SK-N-SH (cell line): ENCODE data around the gene EFCC1. TPM values are rescaled to one million over a fixed set of nuclear protein-coding genes. Genes with fewer than 3 reads are reported as not detected.

Source experiments
- CTCF ChIA-PET: fragments of 300-600, 350-600 bp; formaldehyde crosslinking; extraction: SDS; loops from one replicate; lab custom pipeline; 2021; lab: Yijun Ruan, JAX
- POLR2A ChIA-PET: fragments of 350-600 bp; sonication (Branson Sonifier 250); formaldehyde crosslinking; extraction: SDS; loops from one replicate; lab custom pipeline; 2020; ENCODE audit warnings: antibody characterized with exemption, inconsistent platforms; lab: Yijun Ruan, JAX
- DNase-seq: peaks from one replicate; pipeline ENCODE4 v3.0.0; 2012
- H2AFZ ChIP-seq: fragments of 200-600 bp; sonication (generic); 2 replicates; pipeline ENCODE4 v1.8.1; 2016; ENCODE audit warnings: antibody characterized with exemption, mild to moderate bottlenecking, low read depth
- H3F3A ChIP-seq: fragments of 200-600 bp; sonication (generic); replicated peaks from 2 replicates; pipeline ENCODE3; 2016; ENCODE audit warnings: antibody characterized with exemption, mild to moderate bottlenecking; ENCODE audit not compliant: insufficient read depth
- H3K27ac ChIP-seq, 2 experiments: fragments of 200-500 bp in 1 of 2; fragments of 200-600 bp in 1 of 2; sonication (Bioruptor generic) in 1 of 2; sonication (generic), shearing (Covaris generic) in 1 of 2; 2 replicates each; pipeline versions ENCODE4 v1.5.1 to v1.6.1; 2014 to 2016; ENCODE audit warnings: low read depth in 2 of 2, inconsistent platforms in 1 of 2, low read length in 1 of 2, mild to moderate bottlenecking in 1 of 2, mixed read lengths in 1 of 2
- H3K27me3 ChIP-seq: fragments of 200-600 bp; sonication (generic), shearing (Covaris generic); 2 replicates; pipeline ENCODE4 v1.6.1; 2016; ENCODE audit warnings: mixed run types; ENCODE audit not compliant: insufficient read depth
- H3K36me3 ChIP-seq, 2 experiments: fragments of 200-500 bp in 1 of 2; fragments of 200-600 bp in 1 of 2; sonication (Bioruptor generic) in 1 of 2; sonication (generic) in 1 of 2; replicated peaks in 1 of 2; 2 replicates each; pipeline versions ENCODE3 to v1.5.1; 2014 to 2016; ENCODE audit warnings: low read length in 1 of 2, mild to moderate bottlenecking in 1 of 2; ENCODE audit not compliant: insufficient read depth in 2 of 2, control insufficient read depth in 1 of 2
- H3K4me1 ChIP-seq, 2 experiments: fragments of 200-500 bp in 1 of 2; fragments of 200-600 bp in 1 of 2; sonication (Bioruptor generic) in 1 of 2; sonication (generic), shearing (Covaris generic) in 1 of 2; 2 replicates each; pipeline versions ENCODE4 v1.5.1 to v1.6.1; 2014 to 2016; ENCODE audit warnings: low read depth in 1 of 2, low read length in 1 of 2, mixed run types in 1 of 2; ENCODE audit not compliant: insufficient read depth in 2 of 2, control insufficient read depth in 1 of 2
- H3K4me2 ChIP-seq: fragments of 200-600 bp; sonication (generic), shearing (Covaris generic); 2 replicates; pipeline ENCODE4 v1.6.1; 2017; ENCODE audit warnings: mixed run types
- H3K4me3 ChIP-seq, 2 experiments: fragments of 200-500 bp in 1 of 2; fragments of 200-600 bp in 1 of 2; sonication (Bioruptor generic) in 1 of 2; sonication (generic), shearing (Covaris generic) in 1 of 2; 2 replicates each; pipeline versions ENCODE4 v1.5.1 to v1.8.1; 2014 to 2016; ENCODE audit warnings: low read depth in 2 of 2, inconsistent platforms in 1 of 2, low read length in 1 of 2, mild to moderate bottlenecking in 1 of 2, mixed read lengths in 1 of 2, moderate library complexity in 1 of 2
- H3K79me2 ChIP-seq: fragments of 200-600 bp; sonication (generic); 2 replicates; pipeline ENCODE4 v1.8.1; 2017; ENCODE audit warnings: mild to moderate bottlenecking; ENCODE audit not compliant: insufficient read depth
- H3K9ac ChIP-seq: fragments of 200-600 bp; sonication (generic); 2 replicates; pipeline ENCODE4 v1.6.1; 2017; ENCODE audit warnings: mixed run types
- H3K9me2 ChIP-seq: fragments of 200-600 bp; sonication (generic); 2 replicates; pipeline ENCODE4 v1.6.1; 2017; ENCODE audit warnings: mixed run types
- H3K9me3 ChIP-seq: fragments of 200-600 bp; sonication (generic); 2 replicates; pipeline ENCODE4 v1.6.1; 2017; ENCODE audit warnings: mixed run types, mild to moderate bottlenecking, moderate library complexity
- H4K20me1 ChIP-seq: fragments of 200-600 bp; sonication (generic); 2 replicates; pipeline ENCODE4 v1.6.1; 2017; ENCODE audit warnings: mild to moderate bottlenecking, mixed run types; ENCODE audit not compliant: insufficient read depth
- ELF1 ChIP-seq: IDR thresholded peaks from 2 replicates; pipeline ENCODE4 v1.4.0; 2012
- EP300 ChIP-seq, 2 experiments: IDR thresholded peaks; 2 replicates each; pipeline versions ENCODE4 v1.4.0 to v1.6.1; 2012; ENCODE audit warnings: borderline replicate concordance in 1 of 2, low read depth in 1 of 2, low read length in 1 of 2
- FOSL2 ChIP-seq: IDR thresholded peaks from 2 replicates; pipeline ENCODE4 v1.4.0; 2012; ENCODE audit warnings: low read depth, mild to moderate bottlenecking, moderate library complexity, borderline replicate concordance
- FOXJ3 ChIP-seq: sonication (generic); formaldehyde crosslinking; IDR thresholded peaks from 2 replicates; pipeline ENCODE4 v1.5.1; 2020; ENCODE audit warnings: mild to moderate bottlenecking, missing genetic modification reagents
- GABPA ChIP-seq: IDR thresholded peaks from 2 replicates; pipeline ENCODE4 v1.4.0; 2012; ENCODE audit warnings: low read depth, mild to moderate bottlenecking
- MXI1 ChIP-seq: IDR thresholded peaks from 2 replicates; pipeline ENCODE4 v1.6.1; 2012; ENCODE audit warnings: mild to moderate bottlenecking, low read depth, low read length, improper control_type of control experiment
- NFIC ChIP-seq: IDR thresholded peaks from 2 replicates; pipeline ENCODE4 v1.4.0; 2012; ENCODE audit warnings: borderline replicate concordance
- RAD21 ChIP-seq: IDR thresholded peaks from 2 replicates; pipeline ENCODE4 v1.6.1; 2012; ENCODE audit warnings: mild to moderate bottlenecking, low read length
- RCOR1 ChIP-seq: fragments of 150-350 bp; IDR thresholded peaks from 2 replicates; pipeline ENCODE4 v1.6.1; 2017; ENCODE audit warnings: antibody characterized with exemption, low read length
- RXRA ChIP-seq: IDR thresholded peaks from 2 replicates; pipeline ENCODE4 v1.4.0; 2012; ENCODE audit warnings: low read depth, mild to moderate bottlenecking, borderline replicate concordance
- SMC3 ChIP-seq: IDR thresholded peaks from 2 replicates; pipeline ENCODE4 v1.6.1; 2012; ENCODE audit warnings: low read depth, low read length, improper control_type of control experiment
- TCF12 ChIP-seq: IDR thresholded peaks from 2 replicates; pipeline ENCODE4 v1.4.0; 2012
- whole genome bisulfite sequencing: methylation state at CpG from one replicate; pipeline ENCODE4 v1.1.6; 2017; ENCODE audit warnings: low lambda C conversion rate; 5-methylcytosine and 5-hydroxymethylcytosine counted together
- polyA plus RNA-seq, 3 experiments: library from polyadenylated mRNA; depleted of rRNA; stranded (reverse); fragments of >200 nt; gene quantifications; 2 replicates each; pipeline ENCODE4 v1.2.3, GENCODE V29; 2012
- TF ChIP-seq, protein P1 (sequence below): fragments of 200-600 bp; sonication (generic); IDR thresholded peaks from 2 replicates; pipeline ENCODE4 v1.6.1; 2017; ENCODE audit warnings: antibody characterized with exemption, mild to moderate bottlenecking, moderate library complexity
- TF ChIP-seq, protein P2 (sequence below): IDR thresholded peaks from 2 replicates; pipeline ENCODE4; 2012
- TF ChIP-seq, protein P3 (sequence below): fragments of 150-350 bp; IDR thresholded peaks from 2 replicates; pipeline ENCODE4 v1.6.1; 2017; ENCODE audit warnings: antibody characterized with exemption, low read length, low read depth, borderline replicate concordance
- TF ChIP-seq, protein P4 (sequence below): IDR thresholded peaks from 2 replicates; pipeline ENCODE4 v1.4.0; 2012; ENCODE audit warnings: low read depth, borderline replicate concordance
- TF ChIP-seq, protein P5 (sequence below): fragments of 150-350 bp; IDR thresholded peaks from 2 replicates; pipeline ENCODE4 v1.6.1; 2016; ENCODE audit warnings: mild to moderate bottlenecking, low read depth, low read length

The EFCC1 gene
- polyA plus RNA-seq, 1 of the 3 experiments (the other 2 are of a cell fraction): not detected

DNA sequence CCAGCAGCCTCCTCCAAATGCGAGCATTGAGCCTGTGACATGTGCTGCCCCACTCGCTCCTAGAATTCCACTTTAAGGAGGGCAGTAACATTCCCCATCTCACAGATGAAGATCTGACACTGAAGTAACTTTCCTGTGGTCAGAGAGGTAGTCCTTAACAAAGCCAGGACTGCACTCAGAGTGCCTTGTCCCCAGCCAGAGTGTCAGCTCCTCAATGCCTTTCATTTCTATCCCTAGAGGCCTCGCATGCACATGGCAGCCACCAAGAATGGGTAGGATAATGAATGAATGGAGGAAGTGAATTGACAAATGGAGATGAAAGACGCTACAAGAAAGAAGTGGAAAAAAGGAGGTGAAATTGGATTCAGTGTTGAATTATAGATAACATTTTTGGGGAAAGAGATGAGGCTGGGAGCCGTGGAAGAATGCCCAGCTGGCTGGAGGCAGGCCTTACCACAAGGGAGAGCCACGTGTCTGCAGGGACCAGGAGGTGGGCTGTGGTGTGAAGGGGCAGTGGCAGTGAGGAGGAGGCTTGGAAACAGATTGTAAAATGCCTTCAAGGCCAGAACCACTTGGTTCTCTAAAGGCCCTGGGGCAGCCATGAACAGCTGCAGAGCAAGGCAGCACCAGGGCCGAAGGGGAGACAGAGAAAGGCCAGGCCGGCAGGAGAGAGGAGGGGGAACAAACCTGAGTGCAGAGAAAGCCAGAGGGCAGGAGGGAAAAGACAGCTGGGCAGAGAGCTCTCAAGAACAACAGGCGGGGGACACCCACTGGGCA is 17.6 kb upstream of the EFCC1 start:
- peaks cover 0 to 10% of the 10 kb centered on the region in 2 experiments; a peak in 1 of 4 replicates for H3K4me1 ChIP-seq
- WGBS: 66% methylated on average over 8 of the region's 9 CpGs
- no peak overlapping the region for H2AFZ ChIP-seq
- no peaks in the 10 kb centered on the region for H3K36me3 ChIP-seq
- no peak overlapping the region for H3K4me3 ChIP-seq
- H3K9me2 ChIP-seq: no peaks in the 10 kb centered on the region
- no peaks in the 10 kb centered on the region for H4K20me1 ChIP-seq
- POLR2A ChIA-PET: no interaction called here
- H3K9ac ChIP-seq: no peak overlapping the region
- no peaks in the 10 kb centered on the region for H3K79me2 ChIP-seq
- TF ChIP-seq GABPA: no peak
- no peak for TF ChIP-seq RAD21
- TF ChIP-seq, protein P1, sequence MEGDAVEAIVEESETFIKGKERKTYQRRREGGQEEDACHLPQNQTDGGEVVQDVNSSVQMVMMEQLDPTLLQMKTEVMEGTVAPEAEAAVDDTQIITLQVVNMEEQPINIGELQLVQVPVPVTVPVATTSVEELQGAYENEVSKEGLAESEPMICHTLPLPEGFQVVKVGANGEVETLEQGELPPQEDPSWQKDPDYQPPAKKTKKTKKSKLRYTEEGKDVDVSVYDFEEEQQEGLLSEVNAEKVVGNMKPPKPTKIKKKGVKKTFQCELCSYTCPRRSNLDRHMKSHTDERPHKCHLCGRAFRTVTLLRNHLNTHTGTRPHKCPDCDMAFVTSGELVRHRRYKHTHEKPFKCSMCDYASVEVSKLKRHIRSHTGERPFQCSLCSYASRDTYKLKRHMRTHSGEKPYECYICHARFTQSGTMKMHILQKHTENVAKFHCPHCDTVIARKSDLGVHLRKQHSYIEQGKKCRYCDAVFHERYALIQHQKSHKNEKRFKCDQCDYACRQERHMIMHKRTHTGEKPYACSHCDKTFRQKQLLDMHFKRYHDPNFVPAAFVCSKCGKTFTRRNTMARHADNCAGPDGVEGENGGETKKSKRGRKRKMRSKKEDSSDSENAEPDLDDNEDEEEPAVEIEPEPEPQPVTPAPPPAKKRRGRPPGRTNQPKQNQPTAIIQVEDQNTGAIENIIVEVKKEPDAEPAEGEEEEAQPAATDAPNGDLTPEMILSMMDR: no peak
- no peak for TF ChIP-seq RCOR1
- TF ChIP-seq, protein P2, sequence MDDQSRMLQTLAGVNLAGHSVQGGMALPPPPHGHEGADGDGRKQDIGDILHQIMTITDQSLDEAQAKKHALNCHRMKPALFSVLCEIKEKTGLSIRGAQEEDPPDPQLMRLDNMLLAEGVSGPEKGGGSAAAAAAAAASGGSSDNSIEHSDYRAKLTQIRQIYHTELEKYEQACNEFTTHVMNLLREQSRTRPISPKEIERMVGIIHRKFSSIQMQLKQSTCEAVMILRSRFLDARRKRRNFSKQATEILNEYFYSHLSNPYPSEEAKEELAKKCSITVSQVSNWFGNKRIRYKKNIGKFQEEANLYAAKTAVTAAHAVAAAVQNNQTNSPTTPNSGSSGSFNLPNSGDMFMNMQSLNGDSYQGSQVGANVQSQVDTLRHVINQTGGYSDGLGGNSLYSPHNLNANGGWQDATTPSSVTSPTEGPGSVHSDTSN: no peak
- TF ChIP-seq NFIC: no peak
- no peak for TF ChIP-seq FOXJ3
- TF ChIP-seq SMC3: no peak
- TF ChIP-seq, protein P3, sequence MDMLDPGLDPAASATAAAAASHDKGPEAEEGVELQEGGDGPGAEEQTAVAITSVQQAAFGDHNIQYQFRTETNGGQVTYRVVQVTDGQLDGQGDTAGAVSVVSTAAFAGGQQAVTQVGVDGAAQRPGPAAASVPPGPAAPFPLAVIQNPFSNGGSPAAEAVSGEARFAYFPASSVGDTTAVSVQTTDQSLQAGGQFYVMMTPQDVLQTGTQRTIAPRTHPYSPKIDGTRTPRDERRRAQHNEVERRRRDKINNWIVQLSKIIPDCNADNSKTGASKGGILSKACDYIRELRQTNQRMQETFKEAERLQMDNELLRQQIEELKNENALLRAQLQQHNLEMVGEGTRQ: no peak
- TF ChIP-seq, protein P4, sequence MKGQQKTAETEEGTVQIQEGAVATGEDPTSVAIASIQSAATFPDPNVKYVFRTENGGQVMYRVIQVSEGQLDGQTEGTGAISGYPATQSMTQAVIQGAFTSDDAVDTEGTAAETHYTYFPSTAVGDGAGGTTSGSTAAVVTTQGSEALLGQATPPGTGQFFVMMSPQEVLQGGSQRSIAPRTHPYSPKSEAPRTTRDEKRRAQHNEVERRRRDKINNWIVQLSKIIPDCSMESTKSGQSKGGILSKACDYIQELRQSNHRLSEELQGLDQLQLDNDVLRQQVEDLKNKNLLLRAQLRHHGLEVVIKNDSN: no peak
- TF ChIP-seq RXRA: no peak
- no peak for TF ChIP-seq TCF12
- TF ChIP-seq EP300 (IDR thresholded peaks at IDR 0.05; ENCODE audit: borderline replicate concordance in 1 of 2, low read depth in 1 of 2, low read length in 1 of 2): no peak
- TF ChIP-seq, protein P5, sequence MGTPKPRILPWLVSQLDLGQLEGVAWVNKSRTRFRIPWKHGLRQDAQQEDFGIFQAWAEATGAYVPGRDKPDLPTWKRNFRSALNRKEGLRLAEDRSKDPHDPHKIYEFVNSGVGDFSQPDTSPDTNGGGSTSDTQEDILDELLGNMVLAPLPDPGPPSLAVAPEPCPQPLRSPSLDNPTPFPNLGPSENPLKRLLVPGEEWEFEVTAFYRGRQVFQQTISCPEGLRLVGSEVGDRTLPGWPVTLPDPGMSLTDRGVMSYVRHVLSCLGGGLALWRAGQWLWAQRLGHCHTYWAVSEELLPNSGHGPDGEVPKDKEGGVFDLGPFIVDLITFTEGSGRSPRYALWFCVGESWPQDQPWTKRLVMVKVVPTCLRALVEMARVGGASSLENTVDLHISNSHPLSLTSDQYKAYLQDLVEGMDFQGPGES: no peak
- TF ChIP-seq ELF1: no peak
- TF ChIP-seq MXI1: no peak
- TF ChIP-seq FOSL2: no peak
- TF ChIP-seq, all 33 proteins: peak for 0
- Histone ChIP-seq H3F3A (no peaks in the 10 kb centered on the region), H3K27me3 (no peaks in the 10 kb centered on the region; the same call in 1 of the 2 replicates), H3K4me2 (no peak overlapping the region), H3K9me3 (no peaks in the 10 kb centered on the region), H3K27ac (no peak overlapping the region)
- CTCF ChIA-PET: interaction anchor here (0.7 to 8.0 kb wide), 5 partner anchors 8 to 262 kb away, joined by 3 to 69 read pairs (median 6); no protein-coding TSS in a partner anchor
- no peak for DNase-seq
